K562 (cell line): Measurements from ENCODE around the gene SPEM3. TPM values are rescaled to one million over a fixed set of nuclear protein-coding genes. Genes with fewer than 3 reads are reported as not detected.

Source experiments
- CCNT2 ChIP-seq: IDR thresholded peaks from 2 replicates; pipeline ENCODE4 v1.6.1; 2011; ENCODE audit warnings: borderline replicate concordance, low read depth, mild to moderate bottlenecking, moderate library complexity, mixed read lengths, low read length; ENCODE audit not compliant: insufficient read length; ENCODE audit errors: extremely low read depth
- CTBP1 ChIP-seq: fragments of 450-650 bp; IDR thresholded peaks from 2 replicates; pipeline ENCODE4 v1.6.1; 2016; ENCODE audit warnings: borderline replicate concordance
- CXXC5 ChIP-seq: fragments of 250-450 bp; sonication (Bioruptor Pico); IDR thresholded peaks from 2 replicates; pipeline ENCODE4 v1.8.0; 2022; ENCODE audit warnings: inconsistent platforms, mild to moderate bottlenecking, moderate library complexity
- EHMT2 ChIP-seq: fragments of 450-650 bp; IDR thresholded peaks from 2 replicates; pipeline ENCODE4 v1.6.1; 2018; ENCODE audit warnings: antibody characterized with exemption
- GTF2E2 ChIP-seq: fragments of 200-800 bp; sonication (Bioruptor generic); IDR thresholded peaks from 2 replicates; pipeline ENCODE4 v1.6.1; 2016; ENCODE audit warnings: missing genetic modification characterization, missing compliant biosample characterization
- GTF3C2 ChIP-seq: IDR thresholded peaks from 3 replicates; pipeline ENCODE4 v1.6.1; 2011; ENCODE audit warnings: borderline replicate concordance, mild to moderate bottlenecking, moderate library complexity; ENCODE audit not compliant: insufficient read length; ENCODE audit errors: extremely low read depth
- HLTF ChIP-seq: fragments of 450-650 bp; IDR thresholded peaks from 2 replicates; pipeline ENCODE4 v1.6.1; 2016
- HMG20A ChIP-seq: fragments of 450-650 bp; formaldehyde crosslinking; conservative IDR thresholded peaks from 2 replicates; pipeline ENCODE4 v1.4.0; 2020; ENCODE audit warnings: mild to moderate bottlenecking, mixed read lengths
- NR2C2 ChIP-seq, 2 experiments: fragments of 200-800 bp in 1 of 2; sonication (Bioruptor generic) in 1 of 2; sonication (generic) in 1 of 2; formaldehyde crosslinking in 1 of 2; IDR thresholded peaks; 2 replicates each; pipeline versions ENCODE4 v1.6.1 to v1.8.0; 2016 to 2022; ENCODE audit warnings: mild to moderate bottlenecking in 1 of 2, missing compliant biosample characterization in 1 of 2, missing genetic modification characterization in 1 of 2, missing genetic modification reagents in 1 of 2
- POLR2G ChIP-seq: fragments of 200-400 bp; formaldehyde crosslinking; IDR thresholded peaks from 2 replicates; pipeline ENCODE4 v1.6.1; 2017; ENCODE audit warnings: low read depth, mild to moderate bottlenecking, antibody characterized with exemption, low read length, moderate library complexity
- RAD21 ChIP-seq, 2 experiments: fragments of 250-450 bp in 1 of 2; fragments of 450-650 bp in 1 of 2; sonication (Bioruptor Pico) in 1 of 2; formaldehyde crosslinking in 1 of 2; IDR thresholded peaks in 1 of 2; conservative IDR thresholded peaks in 1 of 2; 2 replicates each; pipeline versions ENCODE4 v1.4.0 to v1.8.0; 2020 to 2022; ENCODE audit warnings: mild to moderate bottlenecking in 2 of 2, moderate library complexity in 1 of 2
- RBBP5 ChIP-seq: fragments of 200-600 bp; sonication (generic); IDR thresholded peaks from 2 replicates; pipeline ENCODE4 v1.6.1; 2012; ENCODE audit warnings: borderline replicate concordance, mild to moderate bottlenecking, low read length, control low read depth, inconsistent platforms; ENCODE audit not compliant: insufficient read depth, poor library complexity, severe bottlenecking
- SIN3A ChIP-seq, 2 experiments: fragments of 150-350 bp in 1 of 2; IDR thresholded peaks; 2 replicates each; pipeline ENCODE4 v1.6.1; 2011 to 2016; ENCODE audit warnings: borderline replicate concordance in 2 of 2, low read depth in 2 of 2, low read length in 2 of 2, mild to moderate bottlenecking in 2 of 2, moderate library complexity in 2 of 2; ENCODE audit not compliant: control insufficient read depth in 1 of 2
- SRF ChIP-seq, 2 experiments: fragments of 250-450, 450-650 bp in 1 of 2; sonication (Bioruptor Pico) in 1 of 2; sonication (generic) in 1 of 2; formaldehyde crosslinking; IDR thresholded peaks; 2 replicates each; pipeline versions ENCODE4 v1.5.0 to v1.5.1; 2020 to 2022; ENCODE audit warnings: mild to moderate bottlenecking in 1 of 2, missing genetic modification reagents in 1 of 2
- ZNF511 ChIP-seq: sonication (generic); formaldehyde crosslinking; IDR thresholded peaks from 2 replicates; pipeline ENCODE4 v1.8.0; 2022; ENCODE audit warnings: mild to moderate bottlenecking, missing genetic modification reagents
- polyA plus RNA-seq, 8 experiments: library from polyadenylated mRNA; depleted of rRNA in 4 of 8; stranded (reverse) in 5 of 8; unstranded in 3 of 8; fragments of >200 nt; fragmentation: Nextera tagmentation in 2 of 8; fragmentation: Illumina TruSeq in 1 of 8; extraction: Ambion mirVana in 2 of 8; extraction: Trizol in 1 of 8; gene quantifications; 2 replicates each; pipeline versions ENCODE4 v1.2.1 to v1.2.3, GENCODE V29; 2011 to 2014; ENCODE audit warnings: inconsistent platforms in 1 of 8, missing spikeins in 1 of 8
- total RNA-seq, 7 experiments: library from RNA; depleted of rRNA in 6 of 7; stranded (reverse); fragments of >200 nt in 6 of 7; fragmentation: Illumina TruSeq in 2 of 7; extraction: Trizol in 2 of 7; gene quantifications; 2 replicates each; pipeline versions ENCODE4 v1.2.1 to v1.2.3, GENCODE V29; 2011 to 2021; ENCODE audit warnings: low replicate concordance in 1 of 7
- TF ChIP-seq, protein P1 (sequence below): fragments of 250-450 bp; sonication (Bioruptor Pico); IDR thresholded peaks from 2 replicates; pipeline ENCODE4 v1.9.0; 2021; ENCODE audit warnings: mild to moderate bottlenecking, inconsistent platforms
- TF ChIP-seq, protein P2 (sequence below): fragments of 200-400 bp; formaldehyde crosslinking; IDR thresholded peaks from 2 replicates; pipeline ENCODE4 v1.6.1; 2017; ENCODE audit warnings: mild to moderate bottlenecking, low read depth, low read length, moderate library complexity

The SPEM3 gene
- total and polyA plus RNA-seq, 9 of the 15 experiments (the other 6 are each of a cell fraction or from before 2014, with no cell fraction given) = not detected

DNA sequence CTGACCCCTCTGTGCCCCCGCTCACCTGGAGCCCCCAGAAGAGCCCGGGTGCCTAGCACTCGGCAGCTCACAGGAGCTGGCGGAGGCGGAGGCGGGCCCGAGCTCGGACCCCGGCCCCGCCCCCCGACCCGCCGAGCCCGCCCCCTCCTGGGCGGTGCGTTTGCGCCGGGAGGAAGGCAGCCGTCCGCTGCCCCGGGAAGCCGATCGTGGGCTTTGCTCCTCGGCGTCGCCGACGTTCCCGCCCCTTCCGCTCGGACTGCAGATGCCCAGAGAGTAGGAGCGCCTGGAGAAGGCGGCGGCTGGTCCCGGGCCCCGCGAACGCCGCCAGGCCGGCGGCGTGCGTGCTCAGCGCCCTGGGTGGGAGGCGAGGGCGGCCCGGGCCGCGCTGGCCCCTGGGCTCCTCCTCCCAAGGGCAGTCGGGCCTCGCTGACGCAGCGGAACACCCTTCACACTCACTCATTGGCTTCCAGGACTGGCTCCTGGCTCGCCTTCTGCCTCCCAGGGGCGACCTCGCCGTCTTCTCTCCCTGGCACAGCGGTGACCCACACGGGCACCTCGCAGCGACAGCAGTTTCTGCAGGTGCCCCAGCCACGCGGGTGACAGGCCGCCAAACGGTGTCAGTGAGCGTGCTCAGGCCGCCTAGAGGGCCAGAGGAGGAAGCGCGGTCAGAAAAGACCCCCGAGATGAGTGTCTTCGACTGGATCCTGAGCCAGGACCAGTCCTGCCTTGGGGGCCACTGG lies 34.0 kb upstream of the SPEM3 start, which contains the start of gene PLSCR3 (continued):
- no peak for TF ChIP-seq GTF2E2 (tag)
- peak; percentile 88 for TF ChIP-seq POLR2G
- TF ChIP-seq RBBP5 = peak; percentile 30
- TF ChIP-seq, protein P1, sequence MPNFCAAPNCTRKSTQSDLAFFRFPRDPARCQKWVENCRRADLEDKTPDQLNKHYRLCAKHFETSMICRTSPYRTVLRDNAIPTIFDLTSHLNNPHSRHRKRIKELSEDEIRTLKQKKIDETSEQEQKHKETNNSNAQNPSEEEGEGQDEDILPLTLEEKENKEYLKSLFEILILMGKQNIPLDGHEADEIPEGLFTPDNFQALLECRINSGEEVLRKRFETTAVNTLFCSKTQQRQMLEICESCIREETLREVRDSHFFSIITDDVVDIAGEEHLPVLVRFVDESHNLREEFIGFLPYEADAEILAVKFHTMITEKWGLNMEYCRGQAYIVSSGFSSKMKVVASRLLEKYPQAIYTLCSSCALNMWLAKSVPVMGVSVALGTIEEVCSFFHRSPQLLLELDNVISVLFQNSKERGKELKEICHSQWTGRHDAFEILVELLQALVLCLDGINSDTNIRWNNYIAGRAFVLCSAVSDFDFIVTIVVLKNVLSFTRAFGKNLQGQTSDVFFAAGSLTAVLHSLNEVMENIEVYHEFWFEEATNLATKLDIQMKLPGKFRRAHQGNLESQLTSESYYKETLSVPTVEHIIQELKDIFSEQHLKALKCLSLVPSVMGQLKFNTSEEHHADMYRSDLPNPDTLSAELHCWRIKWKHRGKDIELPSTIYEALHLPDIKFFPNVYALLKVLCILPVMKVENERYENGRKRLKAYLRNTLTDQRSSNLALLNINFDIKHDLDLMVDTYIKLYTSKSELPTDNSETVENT (CRISPR knock-in tag) = peak; percentile 40; the same call in 1 of the 2 replicates
- TF ChIP-seq GTF3C2 = no peak
- 0 out of 4 replicates have a peak, but pooled peaks of 1 of the 2 experiments have one; percentile 10 for TF ChIP-seq RAD21 (CRISPR knock-in tag; conservative IDR thresholded peaks at IDR 0.05 in 1 of 2, IDR thresholded peaks at IDR 0.05 in 1 of 2)
- TF ChIP-seq CCNT2 = peak; percentile 53
- no peak for TF ChIP-seq EHMT2
- peak; percentile 74 for TF ChIP-seq CXXC5 (CRISPR knock-in tag)
- TF ChIP-seq SRF (CRISPR knock-in tag; IDR thresholded peaks at IDR 0.05) = no peak
- no peak for TF ChIP-seq HMG20A (CRISPR knock-in tag)
- peak in 1 of 2 experiments; percentile 38; a peak in 1 of 4 replicates for TF ChIP-seq SIN3A (IDR thresholded peaks at IDR 0.05; ENCODE audit: borderline replicate concordance in 2 of 2, control insufficient read depth in 1 of 2, low read depth in 2 of 2, low read length in 2 of 2)
- TF ChIP-seq, protein P2, sequence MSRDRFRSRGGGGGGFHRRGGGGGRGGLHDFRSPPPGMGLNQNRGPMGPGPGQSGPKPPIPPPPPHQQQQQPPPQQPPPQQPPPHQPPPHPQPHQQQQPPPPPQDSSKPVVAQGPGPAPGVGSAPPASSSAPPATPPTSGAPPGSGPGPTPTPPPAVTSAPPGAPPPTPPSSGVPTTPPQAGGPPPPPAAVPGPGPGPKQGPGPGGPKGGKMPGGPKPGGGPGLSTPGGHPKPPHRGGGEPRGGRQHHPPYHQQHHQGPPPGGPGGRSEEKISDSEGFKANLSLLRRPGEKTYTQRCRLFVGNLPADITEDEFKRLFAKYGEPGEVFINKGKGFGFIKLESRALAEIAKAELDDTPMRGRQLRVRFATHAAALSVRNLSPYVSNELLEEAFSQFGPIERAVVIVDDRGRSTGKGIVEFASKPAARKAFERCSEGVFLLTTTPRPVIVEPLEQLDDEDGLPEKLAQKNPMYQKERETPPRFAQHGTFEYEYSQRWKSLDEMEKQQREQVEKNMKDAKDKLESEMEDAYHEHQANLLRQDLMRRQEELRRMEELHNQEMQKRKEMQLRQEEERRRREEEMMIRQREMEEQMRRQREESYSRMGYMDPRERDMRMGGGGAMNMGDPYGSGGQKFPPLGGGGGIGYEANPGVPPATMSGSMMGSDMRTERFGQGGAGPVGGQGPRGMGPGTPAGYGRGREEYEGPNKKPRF = no peak
- TF ChIP-seq HLTF = 0 out of 2 replicates have a peak, but pooled peaks have one; percentile 1
- TF ChIP-seq ZNF511 (CRISPR knock-in tag) = peak; percentile 22; the same call in 1 of the 2 replicates
- TF ChIP-seq CTBP1 = peak; percentile 51; the same call in 1 of the 2 replicates
- no peak for TF ChIP-seq NR2C2 (CRISPR knock-in tag; IDR thresholded peaks at IDR 0.05)
- peak; percentile 59 for TF ChIP-seq NR2C2 (tag; IDR thresholded peaks at IDR 0.05)
